SKM-1 (cell line): Measurements from ENCODE around the gene COL13A1.

Experiments used
- DNase-seq: peaks from one replicate; lab custom pipeline; 2025; ENCODE audit not compliant: unreplicated experiment; lab: John Stamatoyannopoulos, UW

The COL13A1 gene

GRCh38 chr10:69902835-69903535 lies 101.3 kb downstream of the COL13A1 start:
- no peak for DNase-seq

- DNase-seq, result no peak
Observed at GRCh38 chr10:69904533-69904932, 102.8 kb downstream of the COL13A1 start.

- DNase-seq, result no peak
Observed at GRCh38 chr10:69906425-69906824, 104.7 kb downstream of the COL13A1 start.

- DNase-seq, result no peak
Observed at GRCh38 chr10:69907517-69907916, 105.8 kb downstream of the COL13A1 start.

GRCh38 chr10:69908124-69908523 lies 106.4 kb downstream of the COL13A1 start:
- DNase-seq, result no peak

DNA sequence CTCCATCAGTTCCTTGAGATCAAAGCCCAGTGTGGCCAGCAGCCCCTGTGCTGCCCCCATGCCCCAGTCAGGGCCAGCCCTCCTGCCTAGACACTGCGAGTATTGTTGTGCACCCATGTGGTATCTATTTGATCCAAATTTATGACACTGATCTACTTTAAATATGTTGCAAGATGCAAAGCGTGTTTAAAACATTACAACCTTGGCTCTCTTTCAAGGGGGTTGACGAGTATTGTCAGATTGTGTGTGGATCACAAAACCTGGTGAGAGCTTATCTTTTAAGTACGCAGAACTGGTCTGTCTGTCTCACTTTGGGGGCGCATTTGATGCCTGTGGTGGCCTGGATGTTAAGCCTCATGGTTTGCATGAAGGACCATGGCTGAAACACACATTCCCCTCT lies 108.9 kb downstream of the COL13A1 start:
- DNase-seq, result no peak

DNA sequence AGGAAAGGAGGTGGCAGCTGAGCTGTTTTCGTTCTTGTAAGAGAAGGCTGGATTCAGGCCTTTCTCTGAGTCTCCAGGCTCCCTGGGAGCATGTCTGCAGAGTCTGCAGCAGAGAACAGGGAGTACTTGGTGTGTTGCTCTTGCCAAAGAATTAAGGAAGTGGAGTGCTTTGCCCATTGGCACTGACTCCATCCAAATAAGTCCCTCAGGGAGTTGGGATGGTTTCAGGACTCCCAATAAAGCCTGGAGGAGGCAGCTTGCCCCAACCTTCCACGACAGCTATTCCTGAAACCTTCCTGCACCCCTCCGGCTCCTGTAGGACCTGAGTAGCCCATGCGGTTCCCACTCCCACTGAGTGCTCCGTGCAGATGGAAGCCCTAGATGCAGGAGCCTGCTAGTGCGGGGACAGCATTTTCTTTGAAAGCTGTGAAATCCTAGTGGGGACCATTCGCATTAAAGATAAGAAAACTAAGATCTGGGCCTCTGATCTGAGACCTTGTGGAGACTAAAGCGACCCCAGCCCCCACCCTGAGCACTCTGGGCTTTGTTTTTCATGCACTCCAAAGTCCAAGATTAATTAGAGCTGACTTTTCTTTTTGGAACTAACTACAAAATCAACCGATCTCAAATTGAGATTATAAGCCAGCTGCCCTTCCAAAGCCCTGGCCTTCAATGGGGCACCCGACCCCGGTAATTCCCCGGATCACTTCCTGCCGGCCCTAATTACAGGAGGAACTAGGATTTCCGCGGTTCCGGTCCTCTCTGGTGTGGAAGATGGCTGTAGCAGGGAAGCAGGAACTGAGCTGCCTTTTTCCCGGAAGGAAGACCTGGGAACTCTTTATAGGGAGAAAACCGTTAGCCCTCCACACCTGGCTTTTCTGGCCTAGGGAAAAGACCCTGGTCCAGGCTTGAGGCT lies 110.2 kb downstream of the COL13A1 start:
- DNase-seq, result no peak

GRCh38 chr10:69912589-69912988 lies 110.9 kb downstream of the COL13A1 start:
- DNase-seq, result no peak

DNA sequence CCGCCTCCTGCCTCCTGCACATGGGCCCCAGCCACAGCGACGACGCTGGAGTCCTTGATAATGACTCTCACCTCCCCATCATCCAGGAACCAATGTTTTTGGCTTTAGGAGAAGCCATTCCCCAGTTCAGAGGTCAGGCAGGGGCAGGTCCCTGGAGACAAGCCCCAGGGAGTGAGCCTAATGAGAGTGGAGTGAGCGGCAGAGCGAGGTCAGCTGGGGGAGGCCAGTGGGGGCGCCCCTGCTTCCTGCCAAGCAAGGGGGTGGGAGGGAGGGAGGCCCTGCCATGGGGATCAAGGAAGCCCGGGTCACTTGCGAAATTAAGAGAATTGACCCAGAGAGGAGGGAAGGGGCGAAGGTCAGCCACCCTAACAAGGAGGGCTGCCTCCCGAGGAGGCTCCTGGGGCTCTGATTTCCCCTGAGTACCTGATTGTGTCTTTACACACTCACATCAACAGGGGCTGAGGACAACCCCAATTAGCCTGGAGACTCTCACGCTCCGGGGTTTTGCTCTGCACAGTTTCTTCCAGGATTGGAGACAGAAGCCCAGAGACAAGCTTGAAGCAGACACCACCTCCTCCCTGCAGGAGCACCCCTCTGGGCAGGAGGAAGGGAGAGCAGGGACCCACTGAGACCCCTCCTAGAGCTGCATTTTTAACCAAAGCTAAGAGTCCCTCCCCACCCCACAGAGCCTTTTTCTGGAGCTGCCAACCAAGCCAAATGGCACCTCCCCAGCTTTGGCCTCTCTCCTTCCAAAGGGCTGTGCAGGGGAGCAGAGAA lies 112.1 kb downstream of the COL13A1 start:
- DNase-seq, result no peak

GRCh38 chr10:69914398-69915214 lies 112.9 kb downstream of the COL13A1 start:
- DNase-seq, result peak; percentile 54

GRCh38 chr10:69915215-69915560 lies 113.5 kb downstream of the COL13A1 start:
- no peak for DNase-seq

GRCh38 chr10:69916118-69916517 lies 114.4 kb downstream of the COL13A1 start:
- DNase-seq, result no peak

GRCh38 chr10:69918036-69918435 lies 116.3 kb downstream of the COL13A1 start:
- no peak for DNase-seq

GRCh38 chr10:69919250-69919649 lies 117.5 kb downstream of the COL13A1 start:
- no peak for DNase-seq

- no peak for DNase-seq
Observed at GRCh38 chr10:69925111-69925510, 123.4 kb downstream of the COL13A1 start.

DNA sequence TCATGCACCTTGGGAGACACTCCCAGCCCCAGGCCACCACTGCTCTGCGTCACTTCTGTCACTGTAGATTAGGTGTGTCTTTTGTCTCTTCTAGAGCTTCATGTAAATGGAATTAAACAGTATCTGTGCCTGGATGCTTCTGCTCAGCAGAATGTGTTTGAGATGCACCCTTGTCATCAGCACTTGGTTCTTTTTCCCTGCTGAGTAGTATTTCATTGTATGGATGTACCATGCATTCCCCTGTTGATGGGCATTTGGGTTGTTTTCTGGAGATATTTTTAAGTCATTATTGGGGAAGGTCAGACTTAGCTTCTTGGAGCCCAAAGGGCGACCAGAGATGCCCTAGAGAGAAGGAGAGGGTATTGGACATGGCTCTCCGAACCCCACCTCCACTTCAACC lies 126.6 kb downstream of the COL13A1 start:
- DNase-seq, result no peak

GRCh38 chr10:69929575-69929974 lies 127.9 kb downstream of the COL13A1 start:
- DNase-seq, result no peak

DNA sequence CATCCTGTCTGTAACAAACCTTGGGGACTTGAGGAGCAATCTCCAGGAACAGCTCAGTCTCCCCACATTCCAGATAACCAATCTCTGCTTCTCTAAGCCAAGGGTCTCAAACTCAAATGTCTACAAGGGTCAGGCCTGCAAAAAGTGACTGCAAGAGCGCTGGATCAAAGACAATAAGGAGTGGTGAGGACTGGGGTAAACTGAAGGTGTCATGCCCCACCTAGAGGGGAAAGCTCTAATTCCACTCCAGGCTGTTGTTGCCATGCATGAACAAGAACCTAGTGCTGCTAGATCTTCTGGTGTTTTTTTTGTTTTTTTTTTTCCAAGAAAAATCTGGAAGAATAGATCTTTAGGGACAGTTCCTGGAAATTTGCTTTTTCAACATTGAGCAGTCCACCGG lies 133.1 kb downstream of the COL13A1 start:
- no peak for DNase-seq

GRCh38 chr10:69936091-69936490 lies 134.4 kb downstream of the COL13A1 start:
- no peak for DNase-seq

DNA sequence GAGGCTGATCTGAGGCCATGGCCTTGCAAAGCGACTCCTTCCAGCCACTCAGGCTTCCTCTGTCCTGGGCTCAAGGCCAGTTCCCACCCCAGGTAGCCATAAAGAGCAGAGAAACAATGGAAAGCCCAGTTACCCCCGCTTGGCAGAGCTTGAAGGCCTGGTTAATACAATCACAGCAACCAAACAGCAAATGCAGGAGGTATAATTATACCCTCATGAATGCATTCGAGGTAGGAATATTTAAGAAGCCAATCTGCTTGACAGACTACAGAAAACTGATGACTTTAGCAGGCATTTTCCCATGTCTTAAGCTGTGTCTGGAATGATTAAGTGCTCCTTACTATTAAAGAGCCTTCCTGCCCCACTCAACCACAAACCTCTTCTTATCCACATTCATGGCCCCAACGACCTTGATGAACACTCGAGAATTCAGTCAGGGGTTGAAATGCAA lies 136.9 kb downstream of the COL13A1 start:
- no peak for DNase-seq

DNA sequence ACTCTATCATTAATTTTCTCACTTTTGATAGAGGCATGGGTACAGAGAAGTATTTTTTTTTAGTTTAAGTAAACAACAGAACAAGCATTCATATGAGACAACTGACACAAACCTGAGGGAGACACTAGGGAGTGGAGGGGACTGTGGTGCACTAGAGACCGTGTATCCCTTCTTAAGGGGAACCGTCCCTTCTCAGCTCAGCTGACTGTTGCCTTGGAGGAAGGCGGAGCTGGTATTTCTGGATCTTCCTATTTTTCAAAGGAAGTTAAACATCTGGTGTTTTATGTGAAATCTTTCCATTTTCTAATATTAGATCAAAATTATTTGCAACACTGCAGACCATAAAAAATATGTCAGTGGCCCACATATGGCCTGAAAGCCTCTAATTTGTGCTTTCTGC lies 137.4 kb downstream of the COL13A1 start:
- no peak for DNase-seq
